ENCODE results near the gene SNX11.

DNA sequence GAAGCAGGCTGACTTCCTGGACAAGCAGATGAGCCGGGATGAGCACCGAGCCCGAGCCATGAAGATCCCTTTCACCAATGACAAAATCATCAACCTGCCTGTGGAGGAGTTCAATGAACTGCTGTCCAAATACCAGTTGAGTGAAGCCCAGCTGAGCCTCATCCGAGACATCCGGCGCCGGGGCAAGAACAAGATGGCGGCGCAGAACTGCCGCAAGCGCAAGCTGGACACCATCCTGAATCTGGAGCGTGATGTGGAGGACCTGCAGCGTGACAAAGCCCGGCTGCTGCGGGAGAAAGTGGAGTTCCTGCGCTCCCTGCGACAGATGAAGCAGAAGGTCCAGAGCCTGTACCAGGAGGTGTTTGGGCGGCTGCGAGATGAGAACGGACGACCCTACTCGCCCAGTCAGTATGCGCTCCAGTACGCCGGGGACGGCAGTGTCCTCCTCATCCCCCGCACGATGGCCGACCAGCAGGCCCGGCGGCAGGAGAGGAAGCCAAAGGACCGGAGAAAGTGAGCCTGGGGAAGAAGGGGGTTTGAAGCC lies 48.4 kb upstream of the SNX11 start:
- TF ChIP-seq POLR2AphosphoS5 (IDR thresholded peaks at IDR 0.05; ENCODE audit: low read depth, low read length) (no peak), POLR2A (IDR thresholded peaks at IDR 0.05; ENCODE audit: low read depth, low read length) (no peak), TAF1 (IDR thresholded peaks at IDR 0.05; ENCODE audit: borderline replicate concordance, low read depth, low read length) (no peak)
